GM12878 (cell line): Measurements from ENCODE around the gene AP1M2. TPM values are rescaled to one million over a fixed set of nuclear protein-coding genes. Genes with fewer than 3 reads are reported as not detected.

Experiments
- ASH2L ChIP-seq: fragments of 300-600, 200-600 bp; sonication (generic); IDR thresholded peaks from 2 replicates; pipeline ENCODE4 v1.6.1; 2017; ENCODE audit warnings: low read depth, mild to moderate bottlenecking, borderline replicate concordance
- BACH1 ChIP-seq: fragments of 450-650 bp; IDR thresholded peaks from 2 replicates; pipeline ENCODE4 v1.6.1; 2017; ENCODE audit warnings: mild to moderate bottlenecking, borderline replicate concordance
- BRCA1 ChIP-seq: IDR thresholded peaks from 2 replicates; pipeline ENCODE4 v1.6.1; 2011; ENCODE audit warnings: low read depth, low read length, improper control_type of control experiment
- CEBPZ ChIP-seq: fragments of 150-350 bp; IDR thresholded peaks from 2 replicates; pipeline ENCODE4 v1.6.1; 2016; ENCODE audit warnings: low read depth, low read length
- CREB1 ChIP-seq: IDR thresholded peaks from 2 replicates; pipeline ENCODE4 v1.6.1; 2012; ENCODE audit warnings: low read depth, mild to moderate bottlenecking, inconsistent platforms
- FOS ChIP-seq: IDR thresholded peaks from 3 replicates; pipeline ENCODE4 v1.6.1; 2011; ENCODE audit warnings: borderline replicate concordance; ENCODE audit not compliant: insufficient read length; ENCODE audit errors: extremely low read depth
- HCFC1 ChIP-seq: fragments of 150-350 bp; IDR thresholded peaks from 2 replicates; pipeline ENCODE4 v1.6.1; 2014; ENCODE audit warnings: low read length
- HDGF ChIP-seq: fragments of 450-650 bp; IDR thresholded peaks from 2 replicates; pipeline ENCODE4 v1.6.1; 2016; ENCODE audit warnings: antibody characterized with exemption
- IKZF2 ChIP-seq, 2 experiments: fragments of 450-650 bp; IDR thresholded peaks; 2 replicates each; pipeline ENCODE4 v1.6.1; 2017; ENCODE audit warnings: mild to moderate bottlenecking in 2 of 2, moderate library complexity in 2 of 2
- LARP7 ChIP-seq: fragments of 450-650 bp; IDR thresholded peaks from 2 replicates; pipeline ENCODE4 v1.6.1; 2017; ENCODE audit warnings: mild to moderate bottlenecking
- MEF2A ChIP-seq: IDR thresholded peaks from 2 replicates; pipeline ENCODE4 v1.6.1; 2011; ENCODE audit warnings: low read depth, mild to moderate bottlenecking, low read length, moderate library complexity; ENCODE audit not compliant: insufficient read depth
- MTA3 ChIP-seq: IDR thresholded peaks from 2 replicates; pipeline ENCODE4 v1.6.1; 2012; ENCODE audit warnings: low read length, inconsistent platforms, borderline replicate concordance
- MXI1 ChIP-seq: fragments of 150-350 bp; IDR thresholded peaks from 2 replicates; pipeline ENCODE4 v1.6.1; 2011; ENCODE audit warnings: low read depth, mild to moderate bottlenecking, inconsistent platforms, low read length, improper control_type of control experiment
- NFIC ChIP-seq: IDR thresholded peaks from 2 replicates; pipeline ENCODE4 v1.6.1; 2012; ENCODE audit warnings: low read depth, mild to moderate bottlenecking, inconsistent platforms, low read length, moderate library complexity
- NFXL1 ChIP-seq: fragments of 450-650 bp; IDR thresholded peaks from 2 replicates; pipeline ENCODE4 v1.6.1; 2017; ENCODE audit warnings: antibody characterized with exemption, mild to moderate bottlenecking, borderline replicate concordance
- RAD51 ChIP-seq: fragments of 450-650 bp; IDR thresholded peaks from 2 replicates; pipeline ENCODE4 v1.6.1; 2016; ENCODE audit warnings: moderate library complexity, mild to moderate bottlenecking, inconsistent platforms
- SIX5 ChIP-seq: IDR thresholded peaks from 2 replicates; pipeline ENCODE4 v1.6.1; 2011; ENCODE audit warnings: mild to moderate bottlenecking, low read depth, low read length, moderate library complexity; ENCODE audit not compliant: severe bottlenecking
- SMAD1 ChIP-seq: fragments of 450-650 bp; IDR thresholded peaks from 2 replicates; pipeline ENCODE4 v1.6.1; 2018; ENCODE audit warnings: mild to moderate bottlenecking, low read depth; ENCODE audit not compliant: partially characterized antibody
- SPI1 ChIP-seq: IDR thresholded peaks from 2 replicates; pipeline ENCODE4 v1.6.1; 2011; ENCODE audit warnings: low read depth, mild to moderate bottlenecking, low read length, moderate library complexity, borderline replicate concordance; ENCODE audit not compliant: insufficient read depth
- TCF3 ChIP-seq: IDR thresholded peaks from 2 replicates; pipeline ENCODE4 v1.6.1; 2012; ENCODE audit warnings: low read depth, mild to moderate bottlenecking, low read length, borderline replicate concordance; ENCODE audit not compliant: insufficient read depth
- USF2 ChIP-seq: IDR thresholded peaks from 2 replicates; pipeline ENCODE4 v1.6.1; 2011; ENCODE audit warnings: low read depth, low read length, improper control_type of control experiment, borderline replicate concordance
- YBX1 ChIP-seq: fragments of 450-650 bp; IDR thresholded peaks from 2 replicates; pipeline ENCODE4 v1.6.1; 2016; ENCODE audit warnings: antibody characterized with exemption
- ZSCAN29 ChIP-seq: fragments of 450-650 bp; IDR thresholded peaks from 2 replicates; pipeline ENCODE4 v1.6.1; 2017; ENCODE audit warnings: mild to moderate bottlenecking, moderate library complexity
- polyA plus RNA-seq, 11 experiments: library from polyadenylated mRNA; depleted of rRNA in 4 of 11; unstranded in 6 of 11; stranded (reverse) in 5 of 11; fragments of >200 nt; fragmentation: Nextera tagmentation in 4 of 11; fragmentation: Illumina TruSeq in 1 of 11; extraction: Ambion mirVana in 4 of 11; extraction: Trizol in 1 of 11; gene quantifications; 1 replicate in 1 of 11; 2 replicates in 10 of 11; pipeline versions ENCODE4 v1.2.1 to v1.2.3, GENCODE V29; 2011 to 2016; ENCODE audit warnings: inconsistent platforms in 2 of 11, missing spikeins in 2 of 11, low read depth in 1 of 11
- total RNA-seq, 4 experiments: library from RNA; depleted of rRNA in 3 of 4; stranded (reverse); fragments of >200 nt in 3 of 4; fragmentation: Illumina TruSeq in 1 of 4; extraction: Trizol in 1 of 4; gene quantifications; 2 replicates each; pipeline versions ENCODE4 v1.2.1 to v1.2.3, GENCODE V29; 2013 to 2021
- TF ChIP-seq, protein P1 (sequence below): fragments of 450-650 bp; conservative IDR thresholded peaks from 2 replicates; pipeline ENCODE4 v1.6.1; 2017; ENCODE audit warnings: mild to moderate bottlenecking, moderate library complexity

Gene AP1M2
- total and polyA plus RNA-seq, 10 of the 15 experiments (the other 5 are each of a cell fraction or from before 2014, with no cell fraction given): 0.72 TPM; not detected in 9

DNA sequence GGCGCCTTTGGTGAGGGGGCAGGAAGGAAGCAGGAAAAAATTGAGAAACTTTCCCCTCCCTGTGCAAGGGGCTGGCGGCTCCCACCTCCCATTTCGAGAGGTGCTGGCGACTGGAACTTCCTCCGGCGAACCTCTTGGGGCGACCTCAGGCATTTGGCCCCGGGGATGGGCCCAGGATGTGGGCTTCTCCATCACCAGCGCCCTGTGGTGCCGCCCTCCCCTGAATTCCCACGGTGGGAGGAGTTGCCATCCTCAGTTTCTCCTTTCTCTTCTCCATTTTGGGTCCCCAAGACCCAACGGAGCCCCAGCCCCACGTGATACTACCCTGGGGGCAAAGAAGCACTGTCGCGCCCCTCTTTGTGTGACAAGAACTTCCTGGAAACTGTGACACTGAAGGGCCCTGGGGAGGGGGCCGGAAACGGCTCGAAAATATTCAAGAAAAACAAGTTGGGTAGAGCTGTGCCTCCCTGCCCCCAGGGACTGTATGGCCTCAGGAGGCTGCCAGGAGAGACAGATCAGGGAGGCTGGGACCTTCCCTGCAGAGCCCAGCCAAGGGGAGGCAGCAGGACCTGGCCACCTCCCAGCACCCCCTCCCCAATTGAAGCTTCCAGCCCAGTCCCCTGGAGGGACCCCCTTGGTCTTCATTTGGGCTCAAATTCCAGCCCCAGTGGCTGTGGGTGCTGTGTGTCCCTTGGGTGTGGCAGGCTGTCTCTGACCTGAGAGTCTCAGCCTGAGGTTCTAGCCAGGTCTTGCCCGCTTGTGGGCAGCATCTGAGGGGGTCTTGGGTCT, 16.2 kb upstream of the AP1M2 start (continued):
- TF ChIP-seq, protein P1, sequence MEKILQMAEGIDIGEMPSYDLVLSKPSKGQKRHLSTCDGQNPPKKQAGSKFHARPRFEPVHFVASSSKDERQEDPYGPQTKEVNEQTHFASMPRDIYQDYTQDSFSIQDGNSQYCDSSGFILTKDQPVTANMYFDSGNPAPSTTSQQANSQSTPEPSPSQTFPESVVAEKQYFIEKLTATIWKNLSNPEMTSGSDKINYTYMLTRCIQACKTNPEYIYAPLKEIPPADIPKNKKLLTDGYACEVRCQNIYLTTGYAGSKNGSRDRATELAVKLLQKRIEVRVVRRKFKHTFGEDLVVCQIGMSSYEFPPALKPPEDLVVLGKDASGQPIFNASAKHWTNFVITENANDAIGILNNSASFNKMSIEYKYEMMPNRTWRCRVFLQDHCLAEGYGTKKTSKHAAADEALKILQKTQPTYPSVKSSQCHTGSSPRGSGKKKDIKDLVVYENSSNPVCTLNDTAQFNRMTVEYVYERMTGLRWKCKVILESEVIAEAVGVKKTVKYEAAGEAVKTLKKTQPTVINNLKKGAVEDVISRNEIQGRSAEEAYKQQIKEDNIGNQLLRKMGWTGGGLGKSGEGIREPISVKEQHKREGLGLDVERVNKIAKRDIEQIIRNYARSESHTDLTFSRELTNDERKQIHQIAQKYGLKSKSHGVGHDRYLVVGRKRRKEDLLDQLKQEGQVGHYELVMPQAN: 0 out of 2 replicates have a peak, but pooled peaks have one; percentile 3
- TF ChIP-seq MEF2A (no peak), SIX5 (no peak), HCFC1 (0 out of 2 replicates have a peak, but pooled peaks have one; percentile 12), MXI1 (peak; percentile 50; the same call in 1 of the 2 replicates), SMAD1 (peak; percentile 67), FOS (no peak), TCF3 (no peak), CEBPZ (no peak), YBX1 (no peak), USF2 (0 out of 2 replicates have a peak, but pooled peaks have one; percentile 4), ZSCAN29 (no peak), HDGF (no peak), LARP7 (peak; percentile 55; the same call in 1 of the 2 replicates), BRCA1 (no peak), ASH2L (no peak), BACH1 (peak; percentile 23; the same call in 1 of the 2 replicates), MTA3 (no peak), RAD51 (peak; percentile 87), SPI1 (no peak), NFXL1 (0 out of 2 replicates have a peak, but pooled peaks have one; percentile 52), NFIC (no peak), CREB1 (peak; percentile 45; the same call in 1 of the 2 replicates), IKZF2 (IDR thresholded peaks at IDR 0.05) (peak in 1 of 2 experiments; percentile 58)
